Heart right ventricle (tissue), 16 donors: Measurements from ENCODE around the gene ABCA3. TPM values are rescaled to one million over a fixed set of nuclear protein-coding genes. Genes with fewer than 3 reads are reported as not detected.
A peak's percentile ranks its signal among the peaks of the same experiment; 100 is the strongest.

ENCODE experiments used
- ATAC-seq, 8 donors: fragments of 200-7000 bp; cut with Tn5 transposase; one replicate each; pipeline ENCODE4 v1.9.1; 2020; ENCODE audit warnings: mild to moderate bottlenecking in 8 of 8, moderate library complexity in 8 of 8, moderate number of reproducible peaks in 1 of 8
- DNase-seq, 2 donors: peaks; one replicate each; pipeline ENCODE4 v3.0.0-alpha.2; 2020
- H3K27ac ChIP-seq, 10 donors: fragments of 200-600 bp; sonication (generic) in 2 of 10; one replicate each; pipeline versions ENCODE4 v1.5.0 to v1.8.0; 2020 to 2022; ENCODE audit warnings: mild to moderate bottlenecking in 3 of 10
- H3K27me3 ChIP-seq, 7 donors: fragments of 200-600 bp; one replicate each; pipeline ENCODE4 v1.8.0; 2021 to 2022; ENCODE audit warnings: mild to moderate bottlenecking in 2 of 7
- H3K36me3 ChIP-seq, 9 donors: fragments of 200-600 bp; sonication (generic) in 1 of 9; one replicate each; pipeline versions ENCODE4 v1.5.0 to v1.8.0; 2020 to 2022; ENCODE audit warnings: mild to moderate bottlenecking in 2 of 9
- H3K4me1 ChIP-seq, 9 donors: fragments of 200-600 bp; sonication (generic) in 1 of 9; one replicate each; pipeline versions ENCODE4 v1.5.0 to v1.8.0; 2020 to 2022; ENCODE audit warnings: mild to moderate bottlenecking in 4 of 9
- H3K4me3 ChIP-seq, 10 donors: fragments of 200-600 bp; sonication (generic) in 2 of 10; one replicate each; pipeline versions ENCODE4 v1.5.0 to v1.8.0; 2020 to 2022; ENCODE audit warnings: mild to moderate bottlenecking in 7 of 10, moderate library complexity in 2 of 10
- H3K9me3 ChIP-seq, 11 donors: fragments of 200-600 bp in 10 of 11; sonication (generic) in 2 of 11; one replicate each; pipeline versions ENCODE4 v1.5.0 to v1.8.0; 2013 to 2022; ENCODE audit warnings: mild to moderate bottlenecking in 2 of 11, control low read depth in 1 of 11, moderate library complexity in 1 of 11
- CTCF ChIP-seq, 9 donors: fragments of 200-600 bp; sonication (generic) in 2 of 9; IDR thresholded peaks; one replicate each; pipeline versions ENCODE4 v1.5.0 to v1.8.0; 2021 to 2022; ENCODE audit warnings: antibody characterized with exemption in 9 of 9, mild to moderate bottlenecking in 5 of 9, moderate library complexity in 1 of 9
- WGBS, 2 donors: extraction: QIAGEN DNeasy Blood & Tissue Kit; methylation state at CpG; one replicate each; pipeline ENCODE4 v1.1.7; 2013; ENCODE audit warnings: inconsistent platforms in 1 of 2; 5-methylcytosine and 5-hydroxymethylcytosine counted together
- intact Hi-C, 10 donors: fragments of 100-400 bp; cut with DNase I; formaldehyde crosslinking; loops; one replicate each; pipeline versions ENCODE4 v1.11.1 to v1.14.2; 2022
- polyA plus RNA-seq, 2 donors: library from polyadenylated mRNA; stranded (reverse); fragments of 200-250 nt; gene quantifications; one replicate each; pipeline ENCODE4 v1.2.3, GENCODE V29; 2013
- total RNA-seq, 10 donors: library from RNA; stranded (reverse); fragmentation: NEBNext Ultra II Directional in 3 of 10; extraction: Animal tissue kit (Norgen Biotek cat#: 25700) in 3 of 10; gene quantifications; one replicate each; pipeline versions ENCODE4 v1.2.1 to v1.2.4, GENCODE V29; 2021 to 2023
- donor health status: Arrhythmogenic right ventricular cardiomyopathy.
- donor health status: ischemic (EF 13 %, LVEDD 7.1; RV severe dilation, severe dysfunction).
- donor health status: healthy with polysubstance abuse.
- donor health status: DM: no; HTN: yes; CAD: no.
- donor health status: DM: no; HTN: no; CAD: no.
- donor health status: ischemic (EF 25% LVEDD 6.9; RV normal size, moderate dysfunction).
- donor health status: ischemic (EF 25% LVEDD 5.7; RV mildly dilated, moderate dysfunction).
- donor health status: healthy.
- donor health status: DM: yes; HTN: yes; CAD: no.
- donor health status: Ischemic cardiomyopathy.
- donor health status: ischemic (EF 35%, LVEDD 5.7; RV mildly dilated, moderate dysfunction).
- donor health status: nonischemic (EF 11% LVEDD 7.7; RV severe dilation, severe dysfunction).
- donor health status: DM: yes; HTN: yes; CAD: no.
- donor health status: PGD.
- donor health status: ischemic (EF 29% LVEDD 5.4; RV normal size, mild dysfunction).
- donor health status: nonischemic (EF 23%, LVEDD 6.1; RV moderate dilation, normal function).

ABCA3 gene
- total and polyA plus RNA-seq, 12 donors = 4.9 to 12.5 (median 9.2) TPM

DNA sequence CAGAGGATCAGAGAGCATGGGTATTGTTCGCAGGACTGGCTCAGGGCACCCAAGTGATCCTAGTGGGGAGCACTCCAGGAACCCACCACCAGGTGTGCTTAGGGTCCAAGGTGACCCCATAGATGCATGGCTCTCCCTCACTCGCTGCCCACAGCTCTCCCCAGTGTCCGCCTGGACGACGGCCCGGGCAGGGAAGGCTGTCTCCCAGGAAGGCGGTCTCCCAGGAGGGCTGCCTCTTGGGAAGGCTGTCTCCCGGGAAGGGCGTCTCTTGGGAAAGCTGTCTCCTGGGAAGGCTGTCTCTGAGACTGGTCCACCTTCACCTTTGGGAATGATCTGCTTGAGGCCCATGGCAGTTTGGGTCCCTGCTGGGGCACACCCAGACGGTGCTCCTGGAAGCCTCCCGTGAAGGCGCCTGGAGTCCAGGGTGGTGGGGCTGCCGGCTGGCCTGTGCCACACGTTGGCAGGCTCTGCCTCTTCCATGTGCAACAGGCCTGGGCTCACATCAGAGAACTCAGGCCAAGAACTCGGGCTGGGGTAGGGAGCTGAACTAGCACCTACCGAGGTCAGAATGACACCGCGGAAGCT, 94.1 kb downstream of the ABCA3 start:
- no peak for DNase-seq

GRCh38 chr16:2244926-2245795, 95.4 kb downstream of the ABCA3 start:
- ATAC-seq = no peak
- H3K4me1 ChIP-seq = peaks cover 0 to 16% (median 4%) of the 10 kb centered on the region in 9 donors
- intact Hi-C loops = no loop called here
- H3K4me3 ChIP-seq = no peak overlapping the region
- H3K27me3 ChIP-seq = no peaks in the 10 kb centered on the region
- no peaks in the 10 kb centered on the region for H3K9me3 ChIP-seq
- 93 to 94% methylated on average over 30 of the region's 30 CpGs for WGBS, 2 donors
- no peak overlapping the region for H3K27ac ChIP-seq
- peaks cover 0 to 90% (median 53%) of the 10 kb centered on the region in 9 donors for H3K36me3 ChIP-seq
- no peak for DNase-seq
- TF ChIP-seq CTCF (IDR thresholded peaks at IDR 0.05) = no peak

More for the DNA sequence above, 94.1 kb downstream of the ABCA3 start:
- WGBS, 2 donors = 83 to 84% methylated on average over 18 of the region's 18 CpGs
- intact Hi-C loops = no loop called here
- no peak for TF ChIP-seq CTCF (IDR thresholded peaks at IDR 0.05)
- ATAC-seq = peak in 1 of 8 donors; percentile 17
- Histone ChIP-seq H3K4me3 (no peak overlapping the region), H3K9me3 (no peaks in the 10 kb centered on the region), H3K27me3 (no peaks in the 10 kb centered on the region), H3K4me1 (peaks cover 0 to 23% (median 12%) of the 10 kb centered on the region in 9 donors), H3K27ac (no peak overlapping the region), H3K36me3 (peaks cover 0 to 77% (median 48%) of the 10 kb centered on the region in 9 donors)

GRCh38 chr16:2244301-2244700, 96.2 kb downstream of the ABCA3 start:
- no peaks in the 10 kb centered on the region for H3K9me3 ChIP-seq
- WGBS, 2 donors = 76 to 78% methylated on average over 17 of the region's 17 CpGs
- TF ChIP-seq CTCF (IDR thresholded peaks at IDR 0.05) = no peak
- H3K4me1 ChIP-seq = peaks cover 0 to 8% (median 0%) of the 10 kb centered on the region in 9 donors
- no peaks in the 10 kb centered on the region for H3K27me3 ChIP-seq
- peaks cover 0 to 95% (median 53%) of the 10 kb centered on the region in 9 donors for H3K36me3 ChIP-seq
- intact Hi-C loops = no loop called here
- peak in 3 of 8 donors; percentile 10 to 22 (median 11) for ATAC-seq
- no peak overlapping the region for H3K4me3 ChIP-seq
- no peak overlapping the region for H3K27ac ChIP-seq
- DNase-seq = no peak

DNA sequence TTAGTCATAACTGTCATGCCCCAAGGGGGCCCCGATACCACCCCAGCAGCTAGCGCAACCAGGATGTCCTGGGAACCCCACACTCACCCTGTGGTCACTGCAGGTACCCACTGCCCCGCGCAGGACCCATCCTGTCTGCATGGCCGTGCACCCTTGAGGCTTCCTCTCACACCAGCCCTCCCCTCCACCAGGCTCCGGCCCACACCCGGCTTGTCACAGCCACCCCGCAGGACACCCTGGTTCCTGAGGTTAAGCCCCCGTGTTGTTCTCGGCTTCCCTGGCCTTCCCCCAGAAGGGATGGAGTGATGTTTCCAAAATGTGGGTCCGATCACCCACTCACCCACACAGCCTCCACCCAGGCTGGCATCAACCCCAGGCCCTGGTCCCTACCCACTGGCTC, 96.7 kb downstream of the ABCA3 start:
- Histone ChIP-seq H3K4me1 (peaks cover 0 to 8% (median 0%) of the 10 kb centered on the region in 9 donors), H3K4me3 (no peak overlapping the region), H3K27me3 (no peaks in the 10 kb centered on the region), H3K9me3 (no peaks in the 10 kb centered on the region), H3K36me3 (peaks cover 0 to 93% (median 53%) of the 10 kb centered on the region in 9 donors), H3K27ac (no peak overlapping the region)
- no peak for TF ChIP-seq CTCF (IDR thresholded peaks at IDR 0.05)
- intact Hi-C loops = no loop called here
- no peak for DNase-seq
- 93 to 97% methylated on average over 11 of the region's 11 CpGs for WGBS, 2 donors
- ATAC-seq = no peak
